HG03135 (cell line): ENCODE data around the gene DBX1.
"Not testable (repeated sequence)": the region's sequence is repeated elsewhere in the genome, so short reads cannot be mapped to it uniquely, and the experiment has no call there.

Source experiments
- ATAC-seq: cut with Tn5 transposase; IDR thresholded peaks from one replicate; pipeline ENCODE4 v1.9.1; 2021; ENCODE audit warnings: mild to moderate bottlenecking, moderate library complexity; ENCODE audit not compliant: unreplicated experiment

DBX1 gene, protein sequence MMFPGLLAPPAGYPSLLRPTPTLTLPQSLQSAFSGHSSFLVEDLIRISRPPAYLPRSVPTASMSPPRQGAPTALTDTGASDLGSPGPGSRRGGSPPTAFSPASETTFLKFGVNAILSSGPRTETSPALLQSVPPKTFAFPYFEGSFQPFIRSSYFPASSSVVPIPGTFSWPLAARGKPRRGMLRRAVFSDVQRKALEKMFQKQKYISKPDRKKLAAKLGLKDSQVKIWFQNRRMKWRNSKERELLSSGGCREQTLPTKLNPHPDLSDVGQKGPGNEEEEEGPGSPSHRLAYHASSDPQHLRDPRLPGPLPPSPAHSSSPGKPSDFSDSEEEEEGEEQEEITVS

DNA sequence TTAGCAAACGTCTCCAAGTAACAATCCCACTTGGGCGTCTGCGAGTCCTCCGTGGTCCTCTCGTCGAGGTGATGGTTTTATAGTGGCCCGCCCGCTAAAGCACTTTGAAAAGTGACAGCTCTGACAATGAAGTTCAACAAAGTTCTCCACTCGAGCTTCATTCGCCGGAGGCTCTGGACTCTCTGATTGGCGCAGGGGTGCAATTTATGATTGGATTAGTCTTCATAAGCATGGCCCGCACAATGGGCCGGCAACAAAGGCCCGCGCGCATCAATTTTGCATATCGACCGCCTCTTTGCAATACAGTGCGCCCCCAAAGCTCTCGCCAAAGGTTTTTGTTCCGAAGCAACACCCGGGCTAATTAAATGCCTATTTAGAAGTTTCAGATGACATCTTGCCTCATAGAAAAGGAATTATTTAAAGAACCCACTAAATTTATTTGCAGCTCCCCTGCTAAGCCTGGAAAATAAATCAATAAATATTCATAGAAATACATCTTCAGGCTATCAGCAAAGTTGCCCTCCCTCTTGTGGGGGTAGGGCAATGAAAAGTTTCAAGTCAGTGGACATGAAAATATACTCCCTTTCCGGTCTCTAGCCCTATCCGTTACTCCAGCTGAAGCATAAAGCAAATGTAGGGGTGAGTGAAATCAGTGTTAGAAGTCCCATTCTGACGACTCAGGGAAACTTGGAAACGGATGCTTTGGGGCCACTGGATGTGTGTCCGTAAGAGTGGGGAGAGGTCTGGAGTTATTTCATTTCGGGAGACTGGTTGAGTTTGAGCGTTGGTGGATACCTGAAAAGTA, at the start of gene DBX1:
Gene DBX1, minus strand, starts transcription at position 51 of the 805 bp plus-strand sequence. CDS start 151 bp downstream, outside the sequence.
- ATAC-seq: no peak

DNA sequence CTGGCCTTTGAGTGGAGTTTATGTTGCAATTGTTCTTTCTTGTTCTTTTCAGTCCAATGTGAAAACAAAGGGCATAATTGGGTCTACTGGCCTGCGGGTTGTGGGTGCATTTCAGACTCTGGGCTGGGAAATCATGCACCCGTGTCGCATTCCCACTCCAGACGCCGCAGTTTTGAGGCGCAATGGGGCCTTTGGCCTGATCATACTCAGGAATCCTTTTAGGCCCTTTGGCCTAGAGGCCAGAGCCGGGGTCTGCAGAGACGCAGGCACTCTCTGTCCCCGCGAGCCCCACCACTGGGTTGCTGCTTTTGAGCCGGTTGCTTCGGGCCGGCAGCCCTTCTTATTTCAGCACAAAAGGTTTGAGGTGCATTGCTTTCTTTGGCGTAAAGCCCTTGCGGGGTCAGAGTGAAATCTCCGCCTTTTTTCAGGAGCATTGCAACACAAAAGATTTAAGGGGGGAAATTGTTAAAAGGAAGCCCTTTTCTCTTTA, 48.4 kb upstream of the DBX1 start:
- no peak for ATAC-seq

DNA sequence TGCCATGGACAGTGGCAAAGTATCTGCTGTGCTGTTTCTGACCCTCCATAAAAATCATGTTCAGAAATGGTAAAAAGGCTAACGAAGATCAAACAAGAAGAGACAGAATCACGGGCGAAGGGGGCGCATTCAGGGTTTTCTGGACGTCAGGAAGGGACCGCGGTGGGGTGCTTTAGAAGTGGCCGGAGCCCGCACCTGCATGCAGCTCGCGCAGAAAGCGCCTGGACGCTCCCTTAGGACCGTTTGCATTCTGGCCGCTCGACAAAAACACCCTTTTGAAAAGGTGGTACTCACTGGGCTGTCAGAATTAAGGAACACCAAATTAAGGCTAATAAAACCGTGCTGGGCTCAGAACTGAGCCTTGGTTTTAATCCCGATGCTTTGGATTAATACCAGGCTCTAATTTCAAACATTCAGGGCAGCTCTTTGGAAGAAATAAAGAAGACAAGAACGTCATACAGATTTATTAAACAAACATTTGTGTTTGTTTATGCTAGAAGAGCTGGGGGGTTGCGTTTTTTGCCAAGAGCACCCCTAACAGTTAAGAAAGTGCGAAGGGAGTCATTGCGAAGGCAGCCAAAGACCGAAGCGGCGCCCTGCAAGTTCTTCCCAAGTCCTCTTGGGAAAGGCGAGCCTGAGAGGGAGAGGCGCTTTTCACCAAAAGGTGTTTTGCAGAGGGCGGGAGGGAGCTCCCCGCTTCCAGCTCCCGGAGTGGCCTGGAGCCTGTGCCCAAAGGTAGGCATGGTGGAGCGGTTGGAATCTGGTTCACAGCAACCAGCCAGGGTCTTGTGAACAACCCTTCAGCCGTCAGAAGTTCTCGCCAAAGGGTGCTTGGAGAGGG, 47.7 kb upstream of the DBX1 start:
- ATAC-seq: no peak

DNA sequence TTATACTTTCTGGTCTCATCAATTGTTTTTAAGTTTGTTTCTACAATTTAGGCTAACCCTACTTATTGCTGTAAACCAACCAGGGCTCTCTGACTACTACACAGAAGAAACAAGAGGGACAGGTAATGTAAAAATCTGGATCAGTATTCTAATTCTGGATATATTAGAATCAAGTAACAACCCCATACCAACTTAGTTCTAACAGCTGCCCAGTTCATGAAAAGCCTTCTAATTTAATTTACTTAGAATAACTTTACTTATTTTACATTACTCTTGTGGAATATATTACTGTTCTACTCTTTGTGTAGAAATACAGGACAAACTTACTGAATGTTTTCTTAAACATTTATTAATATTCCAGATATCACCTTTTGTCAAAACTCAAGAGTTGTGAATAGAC, 45.5 kb upstream of the DBX1 start:
- ATAC-seq: no peak

DNA sequence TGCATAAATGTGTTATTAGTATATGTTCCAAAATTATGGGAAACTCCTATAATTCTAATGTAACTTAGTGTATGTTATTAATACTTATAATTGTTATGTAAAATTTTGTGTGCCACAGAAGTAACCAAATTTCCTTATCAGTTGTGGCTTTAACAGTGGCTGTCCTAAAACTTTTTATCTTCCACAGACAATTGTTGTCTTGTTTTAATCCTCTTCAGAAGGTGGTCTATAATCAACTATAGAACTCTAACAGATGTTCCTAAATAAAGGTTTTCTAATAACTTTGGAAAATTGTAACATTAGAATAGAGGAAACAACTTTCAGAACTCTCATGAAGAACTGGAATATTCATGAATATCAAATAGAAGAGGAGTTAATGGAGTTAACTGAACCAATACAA, 44.4 kb upstream of the DBX1 start:
- no peak for ATAC-seq

DNA sequence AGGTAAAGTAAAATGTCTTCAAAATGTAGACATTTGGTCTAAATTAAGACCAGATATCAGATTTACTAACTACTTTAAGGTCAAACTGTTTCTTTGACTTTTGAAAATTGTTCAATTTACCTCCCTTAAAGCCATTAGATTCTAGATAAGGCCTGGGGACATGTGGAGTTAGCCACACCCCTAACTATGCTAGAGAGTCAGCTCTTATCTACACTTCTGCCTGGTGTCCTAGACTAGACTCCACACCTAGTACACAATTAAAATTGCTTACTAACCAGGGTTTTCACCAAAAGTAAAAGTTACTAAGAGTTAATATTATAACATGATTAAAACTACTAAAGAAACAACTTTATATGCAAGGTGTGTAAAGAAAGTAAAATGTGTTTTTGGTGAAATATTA, 43.6 kb upstream of the DBX1 start:
- no peak for ATAC-seq

DNA sequence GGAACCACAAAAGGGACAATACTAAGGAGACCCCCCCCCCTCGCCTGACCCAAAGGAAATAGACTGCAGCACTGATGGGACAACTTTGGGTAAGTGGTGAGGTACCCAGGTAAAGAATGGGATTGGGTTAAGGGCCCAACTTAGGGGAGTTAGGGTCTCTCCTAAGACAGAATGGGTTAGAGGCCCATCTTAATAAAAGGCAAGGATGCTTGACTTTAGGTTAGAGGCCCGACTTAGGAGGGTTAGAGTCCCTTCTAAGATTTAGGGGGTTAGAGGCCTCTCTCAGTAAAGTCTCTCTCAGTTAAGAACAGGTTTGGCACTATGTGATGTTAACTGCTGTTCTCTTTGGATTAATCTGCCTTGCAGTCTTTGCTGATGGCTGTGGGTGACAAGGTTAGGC, 41.0 kb upstream of the DBX1 start:
- ATAC-seq: no peak

DNA sequence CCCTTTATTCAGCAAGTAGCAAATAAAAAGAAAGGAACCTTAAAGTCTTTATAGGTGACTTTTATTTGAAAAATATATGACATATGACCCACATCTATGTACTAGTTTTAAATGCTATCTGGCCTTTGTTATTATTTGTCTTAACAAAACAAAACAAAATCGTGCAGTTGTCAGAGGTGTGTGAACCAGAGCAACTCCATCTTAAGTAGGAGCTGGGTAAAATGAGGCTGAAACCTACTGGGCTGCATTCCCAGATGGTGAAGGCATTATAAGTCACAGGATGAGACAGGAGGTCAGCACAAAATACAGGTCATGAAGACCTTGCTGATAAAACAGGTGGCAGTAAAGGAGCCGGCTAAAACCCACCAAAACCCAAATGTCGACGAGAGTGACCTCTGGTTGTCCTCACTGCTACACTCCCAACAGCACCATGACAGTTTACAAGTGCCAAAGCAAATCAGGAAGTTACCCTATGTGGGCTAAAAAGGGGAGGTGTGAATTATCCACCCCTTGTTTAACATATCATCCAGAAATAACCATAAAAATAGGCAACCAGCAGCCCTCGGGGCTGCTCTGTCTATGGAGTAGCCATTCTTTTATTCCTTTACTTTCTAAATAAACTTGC, 40.2 kb upstream of the DBX1 start:
- ATAC-seq: not testable (repeated sequence)

DNA sequence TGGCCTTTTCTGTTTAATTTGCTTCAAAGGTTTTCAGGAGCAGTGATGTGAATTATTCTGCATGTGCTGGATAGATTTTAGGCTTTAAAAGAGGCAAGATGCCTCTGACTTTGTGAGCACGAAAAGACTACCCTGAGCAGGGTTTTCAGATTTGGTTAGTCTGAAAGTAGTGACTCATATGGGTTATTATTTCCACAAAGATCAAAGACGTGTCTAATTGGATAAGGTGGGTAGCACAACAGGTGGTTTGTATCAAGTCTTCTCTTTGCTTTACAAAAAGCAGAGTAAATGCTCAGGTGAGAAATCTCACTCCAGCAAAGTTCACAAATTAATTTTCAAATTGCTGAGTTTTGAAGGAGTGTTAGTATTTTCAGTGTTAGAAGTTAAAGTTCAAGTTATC, 37.6 kb upstream of the DBX1 start:
- no peak for ATAC-seq

DNA sequence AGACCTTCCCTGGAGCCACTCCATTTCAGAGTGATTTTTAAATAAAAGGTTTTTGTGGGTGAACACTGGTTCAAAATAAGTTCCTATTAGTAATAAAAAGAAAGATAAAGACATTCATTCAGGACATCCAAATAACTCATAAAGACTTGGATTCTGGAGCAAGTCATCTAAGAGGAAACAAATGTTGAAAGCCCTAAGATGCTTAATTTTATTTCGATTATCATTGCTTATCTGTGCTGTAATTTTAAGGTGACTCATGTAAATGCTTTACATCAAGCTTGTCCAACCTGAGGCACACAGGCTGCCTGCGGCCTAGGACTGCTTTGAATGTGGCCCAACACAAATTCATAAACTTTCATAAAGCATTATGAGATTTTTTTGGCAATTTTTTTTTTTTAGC, 34.2 kb upstream of the DBX1 start:
- no peak for ATAC-seq

DNA sequence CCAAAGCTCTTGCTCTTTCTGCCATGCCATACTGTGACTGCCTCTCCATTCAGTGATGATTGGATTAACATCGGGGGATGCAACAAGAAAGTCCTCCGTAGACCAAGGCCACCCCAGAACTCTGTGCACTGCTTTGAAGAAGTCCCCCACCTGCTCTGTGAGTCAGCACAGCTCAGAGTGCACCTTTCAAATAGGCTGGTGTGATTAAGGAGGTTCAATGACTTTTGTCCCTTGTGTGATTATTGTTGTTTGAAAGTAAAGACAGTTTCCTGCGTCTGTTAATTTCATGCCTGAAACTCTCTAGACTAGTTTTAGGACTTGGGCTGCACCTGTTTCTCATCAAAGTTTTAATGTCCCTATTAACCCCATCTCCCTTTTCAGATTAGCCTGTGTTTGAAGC, 33.0 kb upstream of the DBX1 start:
- no peak for ATAC-seq

DNA sequence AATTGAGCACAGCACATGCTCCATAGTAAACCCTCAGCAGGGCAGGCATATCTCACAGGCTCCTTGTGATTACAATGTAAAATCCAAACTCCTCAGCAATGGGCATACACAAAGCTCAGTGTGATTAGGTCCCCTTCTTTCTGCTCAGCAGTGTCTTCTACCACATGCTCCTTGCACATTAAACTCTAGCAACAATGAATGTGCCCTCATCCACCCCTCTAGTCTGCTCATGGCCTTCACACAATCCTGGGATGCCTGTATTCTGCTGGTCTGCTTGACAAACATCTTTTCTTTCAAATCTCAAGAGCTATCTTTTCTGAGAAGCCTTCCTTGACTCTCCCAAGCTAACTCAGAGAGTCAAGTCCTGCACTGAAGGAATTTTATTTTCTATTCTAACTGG, 32.4 kb upstream of the DBX1 start:
- no peak for ATAC-seq

DNA sequence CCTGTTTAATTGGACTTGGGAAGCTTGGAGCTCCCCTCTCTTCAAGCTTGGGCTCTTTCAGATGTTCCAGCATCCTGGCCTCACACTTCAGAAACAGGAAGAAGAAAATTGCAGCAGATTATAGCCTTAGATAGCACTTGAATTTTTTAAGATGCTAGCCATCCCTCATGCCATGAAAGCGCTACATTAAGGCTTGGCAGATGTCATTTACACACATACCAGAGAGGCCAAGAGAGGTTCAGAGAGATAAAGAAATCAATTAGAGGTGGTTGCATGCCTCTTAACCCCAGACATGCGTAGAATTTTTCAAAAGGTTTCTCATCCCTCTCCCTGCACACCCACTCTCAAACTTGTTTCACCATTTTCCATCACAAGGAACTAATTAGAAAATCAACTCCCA, 31.9 kb upstream of the DBX1 start:
- no peak for ATAC-seq

DNA sequence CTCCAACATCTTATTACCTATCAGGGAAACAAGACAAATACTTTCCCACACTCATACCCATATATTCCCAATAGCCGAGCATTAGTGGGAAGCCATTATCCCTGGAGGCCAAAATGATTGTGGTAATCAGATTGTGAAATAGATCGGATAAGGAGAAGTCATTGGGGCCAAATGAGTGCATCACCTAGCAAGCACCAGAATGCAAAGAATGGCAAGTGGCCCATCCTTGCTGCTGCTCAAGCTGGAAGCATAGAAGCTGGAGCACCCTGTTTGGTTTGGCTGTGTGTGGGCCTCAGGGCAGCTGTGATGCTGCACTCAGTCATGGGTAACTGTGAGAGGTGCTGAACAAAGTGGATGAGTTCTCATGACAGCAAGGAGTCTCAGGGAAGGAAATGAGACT, 18.7 kb upstream of the DBX1 start:
- no peak for ATAC-seq

DNA sequence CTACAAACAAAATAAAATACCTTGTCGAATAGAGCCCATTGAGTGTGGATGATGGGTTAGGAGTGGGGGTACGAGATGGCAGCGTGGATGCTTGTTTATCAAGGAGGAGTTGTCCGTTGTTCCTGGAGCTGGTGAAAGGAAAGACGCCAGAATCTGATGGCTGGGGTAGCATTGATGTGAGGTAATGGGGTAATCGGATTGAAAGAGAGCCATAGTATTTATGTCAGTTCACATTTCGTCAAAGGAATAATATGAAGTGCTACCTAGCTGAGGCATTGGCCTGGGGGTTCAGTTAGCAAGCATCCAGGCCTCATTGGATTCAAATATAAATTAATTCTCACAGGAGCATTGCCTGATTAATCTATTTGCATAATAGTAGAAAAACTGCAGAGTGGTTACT, 16.9 kb upstream of the DBX1 start:
- no peak for ATAC-seq

DNA sequence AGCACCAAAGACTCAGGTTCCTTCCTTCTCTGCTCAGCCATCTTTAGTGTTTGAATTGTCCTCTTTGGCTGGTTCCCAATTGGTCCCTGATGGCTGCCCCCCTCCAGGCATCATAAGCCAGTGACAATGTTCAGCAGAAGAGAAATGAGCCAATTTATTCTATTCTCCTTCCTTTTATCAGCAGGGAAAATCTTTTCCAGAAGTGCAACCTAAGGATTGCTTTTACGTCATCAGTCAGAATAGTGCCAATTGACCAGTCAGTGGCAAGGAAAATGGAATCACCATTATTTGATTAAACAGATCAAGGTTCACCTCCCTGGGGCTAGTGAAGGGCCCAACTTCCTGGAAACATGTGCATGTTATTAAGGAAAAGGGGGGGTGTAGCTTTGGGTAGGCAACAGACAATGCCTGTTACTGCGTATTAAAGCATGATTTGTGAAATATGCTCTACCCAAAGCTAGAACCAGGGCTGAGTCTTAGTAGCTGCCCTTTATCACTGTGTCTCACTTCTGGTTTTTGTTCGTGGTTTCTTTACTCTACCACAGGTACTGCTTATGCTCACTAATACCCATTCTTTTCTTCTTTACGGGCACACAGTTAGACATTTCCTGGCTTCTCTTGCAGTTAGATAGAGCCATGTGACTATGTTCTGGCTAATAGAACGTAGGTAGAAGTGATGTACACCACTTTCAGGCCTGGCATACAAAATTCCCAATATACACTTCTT, 12.6 kb upstream of the DBX1 start:
- no peak for ATAC-seq

DNA sequence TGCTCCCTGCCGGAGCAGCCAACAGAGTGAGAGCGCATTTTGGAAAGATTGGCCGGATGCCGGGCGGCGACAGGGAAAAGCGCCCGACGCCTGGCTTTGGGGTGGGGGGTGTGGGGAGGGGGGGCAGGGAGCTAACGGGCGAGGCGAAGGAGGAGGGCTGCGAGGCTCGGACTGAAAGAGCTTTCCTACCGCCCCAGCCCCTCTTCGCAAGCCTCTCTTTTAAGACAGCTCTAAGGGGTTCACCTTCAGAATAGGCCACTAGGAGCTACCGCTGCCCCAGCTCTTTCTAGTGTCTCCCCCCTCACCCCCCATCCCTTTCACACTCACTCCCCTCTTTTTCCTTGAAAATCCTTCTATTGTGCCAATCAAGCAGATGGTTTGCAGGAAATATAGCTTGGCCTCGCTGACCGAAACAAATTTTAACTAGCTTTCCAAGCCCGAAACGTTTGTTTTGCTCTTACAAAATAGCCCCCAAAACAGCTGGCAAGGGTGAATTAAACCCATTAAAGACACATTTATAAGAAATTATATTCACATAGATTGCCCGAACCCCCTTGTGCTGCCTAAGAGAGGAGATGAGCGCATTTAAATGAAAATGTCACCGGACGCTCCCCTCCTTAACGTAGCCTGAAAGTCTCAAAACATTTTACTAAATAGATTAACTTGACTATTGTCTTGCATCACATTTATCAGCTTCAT, 3.7 kb upstream of the DBX1 start:
- no peak for ATAC-seq

DNA sequence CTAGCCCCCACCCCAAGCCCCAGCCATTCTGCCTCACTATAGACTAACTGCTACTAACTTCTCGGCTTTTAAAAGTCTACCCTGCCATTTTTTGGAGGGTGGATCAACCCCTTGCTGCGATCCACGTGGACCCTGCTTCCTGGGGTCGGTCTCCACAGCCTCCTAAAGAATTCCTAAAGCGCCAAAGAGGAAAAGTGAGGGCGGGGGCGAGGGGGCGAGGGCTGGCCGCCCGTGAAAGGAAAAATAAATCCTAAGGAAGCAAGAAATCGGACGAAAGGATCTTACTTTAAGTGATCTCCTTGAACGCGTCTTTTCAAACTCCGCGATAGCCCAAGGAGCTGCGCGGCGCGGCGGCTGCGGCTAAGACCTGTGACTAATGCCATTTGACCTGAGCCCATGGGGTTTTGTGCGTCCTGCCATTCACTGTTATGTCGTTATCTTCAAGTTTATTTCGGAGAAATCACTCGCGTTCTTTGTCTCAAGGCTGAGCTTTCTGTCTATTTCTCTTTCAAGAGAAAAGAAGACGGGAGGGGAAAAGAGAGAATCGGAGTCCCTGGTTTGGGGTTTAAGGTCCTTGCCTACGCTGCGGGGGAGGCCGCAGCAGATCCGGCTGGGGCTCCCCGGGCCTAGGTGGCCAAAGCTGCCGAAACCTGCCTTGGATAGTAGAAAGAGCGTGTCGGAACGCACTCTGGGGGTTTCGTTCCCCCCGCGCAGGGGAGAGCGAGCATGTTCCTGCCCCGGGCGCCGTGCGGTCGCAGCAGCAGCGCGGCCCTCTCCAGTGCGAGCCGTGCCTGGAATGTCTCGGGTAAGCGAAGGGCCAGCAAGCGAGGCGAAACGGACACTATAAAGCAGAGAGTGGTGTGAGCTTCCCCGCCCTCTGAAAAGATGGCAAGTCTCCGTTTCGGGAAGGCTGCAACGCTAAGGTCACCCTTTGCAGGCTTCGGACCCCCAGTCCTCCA, 2.8 kb upstream of the DBX1 start:
- ATAC-seq: no peak
